GM12875 (cell line): ENCODE results near the gene PGM1.
A peak's percentile ranks its signal among the peaks of the same experiment; 100 is the strongest.

Source experiments
- H3K4me3 ChIP-seq: one replicate; pipeline ENCODE4 v1.5.1; 2011; ENCODE audit warnings: low read depth, low read length, control low read depth
- TF ChIP-seq, protein P1 (sequence below): IDR thresholded peaks from 2 replicates; pipeline ENCODE4 v1.5.1; 2011; ENCODE audit warnings: low read depth, mild to moderate bottlenecking, control low read depth, inconsistent platforms, low read length, moderate library complexity, borderline replicate concordance; ENCODE audit not compliant: insufficient read depth

PGM1 gene

DNA sequence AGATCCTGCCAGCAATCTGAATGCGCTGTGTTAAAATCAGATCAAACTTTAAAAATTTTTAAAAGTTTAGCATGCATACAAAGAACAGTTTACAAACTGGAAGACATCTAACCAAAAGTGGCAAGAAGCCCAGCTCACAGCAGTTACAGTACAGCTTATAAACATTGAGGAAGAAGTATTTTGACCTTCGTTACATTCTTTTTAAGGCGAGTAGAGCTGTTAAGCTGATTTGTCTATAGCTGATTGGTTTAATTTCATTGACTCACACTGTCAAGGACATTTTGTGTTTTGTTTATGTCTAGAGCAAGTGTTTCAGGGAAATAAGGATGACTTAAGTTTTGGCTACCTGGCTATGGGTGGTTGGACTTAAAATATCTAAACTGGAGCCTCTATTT is 3.0 kb upstream of the PGM1 start:
- H3K4me3 ChIP-seq: no peak overlapping the region
- TF ChIP-seq, protein P1, sequence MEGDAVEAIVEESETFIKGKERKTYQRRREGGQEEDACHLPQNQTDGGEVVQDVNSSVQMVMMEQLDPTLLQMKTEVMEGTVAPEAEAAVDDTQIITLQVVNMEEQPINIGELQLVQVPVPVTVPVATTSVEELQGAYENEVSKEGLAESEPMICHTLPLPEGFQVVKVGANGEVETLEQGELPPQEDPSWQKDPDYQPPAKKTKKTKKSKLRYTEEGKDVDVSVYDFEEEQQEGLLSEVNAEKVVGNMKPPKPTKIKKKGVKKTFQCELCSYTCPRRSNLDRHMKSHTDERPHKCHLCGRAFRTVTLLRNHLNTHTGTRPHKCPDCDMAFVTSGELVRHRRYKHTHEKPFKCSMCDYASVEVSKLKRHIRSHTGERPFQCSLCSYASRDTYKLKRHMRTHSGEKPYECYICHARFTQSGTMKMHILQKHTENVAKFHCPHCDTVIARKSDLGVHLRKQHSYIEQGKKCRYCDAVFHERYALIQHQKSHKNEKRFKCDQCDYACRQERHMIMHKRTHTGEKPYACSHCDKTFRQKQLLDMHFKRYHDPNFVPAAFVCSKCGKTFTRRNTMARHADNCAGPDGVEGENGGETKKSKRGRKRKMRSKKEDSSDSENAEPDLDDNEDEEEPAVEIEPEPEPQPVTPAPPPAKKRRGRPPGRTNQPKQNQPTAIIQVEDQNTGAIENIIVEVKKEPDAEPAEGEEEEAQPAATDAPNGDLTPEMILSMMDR: no peak

DNA sequence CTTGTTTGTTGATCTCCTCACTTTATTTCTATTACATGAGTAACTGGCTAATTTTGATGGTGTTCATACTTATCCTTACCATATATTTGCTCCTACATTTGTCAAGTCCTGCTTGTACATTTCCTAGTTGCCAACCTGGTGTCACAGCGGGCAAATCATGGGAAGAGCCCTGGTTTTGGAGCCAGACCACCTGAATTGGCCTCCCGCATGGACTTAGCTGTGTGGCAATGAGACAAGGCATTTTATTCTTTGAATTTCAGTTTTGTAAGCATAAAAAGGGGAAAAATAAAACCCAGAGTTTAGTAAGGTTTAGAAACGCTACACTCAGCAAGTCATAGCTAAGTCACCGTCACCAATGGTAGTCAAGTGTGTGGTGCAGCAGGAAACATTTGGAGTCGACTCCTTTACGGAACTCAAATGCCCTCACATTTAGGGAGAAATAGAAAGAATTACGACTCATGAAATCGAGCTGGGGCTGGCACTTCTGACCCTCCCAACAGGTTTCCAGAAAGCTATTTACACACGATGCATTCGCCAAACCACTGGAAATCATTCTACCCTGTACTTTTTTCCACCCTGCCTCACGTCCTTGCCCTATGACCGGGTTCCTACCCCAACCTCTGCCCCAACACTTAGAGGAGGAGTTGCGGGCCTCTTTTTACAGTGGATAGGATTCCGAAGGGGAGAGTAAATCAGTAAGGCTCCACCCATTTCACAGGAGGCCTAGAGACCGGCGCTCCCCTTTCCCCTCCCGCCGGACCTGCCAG is 492 bp upstream of the PGM1 start:
- peak overlapping the region; percentile 94 for H3K4me3 ChIP-seq

DNA sequence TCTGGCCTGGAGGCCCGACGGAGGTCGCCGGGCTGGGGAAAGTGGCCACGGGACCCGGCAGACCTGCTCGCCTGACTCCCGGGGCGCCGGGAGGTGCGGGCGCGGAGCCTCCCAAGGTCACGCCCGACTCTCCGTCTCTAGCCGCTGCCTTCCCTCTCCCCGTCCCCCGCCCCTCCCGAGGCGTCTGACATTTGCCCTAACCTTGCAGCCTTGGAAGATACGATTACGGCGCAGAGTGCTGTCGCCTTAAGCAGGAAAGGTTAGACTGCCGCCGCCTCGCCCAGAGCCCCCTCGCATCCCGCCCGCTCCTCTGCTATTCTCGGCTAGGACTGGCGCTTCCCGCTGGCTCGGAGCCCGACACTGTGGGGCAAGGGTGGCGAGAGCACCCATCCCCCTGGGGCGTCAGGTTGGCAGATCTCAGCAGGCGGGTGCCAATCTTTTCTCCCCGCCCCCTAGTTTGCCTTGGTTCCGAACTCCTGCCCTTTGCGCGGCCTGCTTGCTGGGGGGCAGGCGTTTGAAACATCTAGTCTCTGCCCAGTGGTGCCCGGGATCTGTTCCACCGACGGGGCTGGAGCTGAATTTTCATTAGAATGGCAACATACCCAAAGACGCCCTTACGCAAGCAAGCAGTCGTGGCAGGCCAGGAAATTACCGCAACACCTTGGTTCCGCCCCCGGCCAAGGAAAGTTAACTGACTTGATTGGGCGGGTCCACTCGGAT is 835 bp downstream of the PGM1 start:
- H3K4me3 ChIP-seq: peak overlapping the region; percentile 94
- TF ChIP-seq, protein P1: no peak

More for the DNA sequence above, 492 bp upstream of the PGM1 start:
- TF ChIP-seq, protein P1: no peak

DNA sequence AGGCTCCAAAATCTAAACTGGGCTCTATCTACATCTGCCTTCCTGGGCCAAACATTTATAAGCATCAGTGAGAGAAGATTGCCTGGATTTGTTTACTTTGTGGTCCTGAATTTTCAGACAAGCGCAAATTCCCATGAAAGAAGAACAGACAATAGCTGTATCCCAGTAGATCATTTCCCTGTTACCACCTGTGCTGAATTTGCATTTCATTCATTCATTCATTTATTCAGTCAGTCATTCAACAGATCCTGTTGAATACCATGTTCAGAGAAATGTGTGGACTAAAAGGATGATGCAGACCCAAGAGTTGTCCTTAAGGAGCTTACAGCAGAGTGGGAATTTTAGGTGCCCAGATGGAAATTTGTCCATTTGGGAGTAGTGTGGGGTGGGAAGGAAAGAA is 2.2 kb downstream of the PGM1 start:
- TF ChIP-seq, protein P1: no peak
- no peak overlapping the region for H3K4me3 ChIP-seq

DNA sequence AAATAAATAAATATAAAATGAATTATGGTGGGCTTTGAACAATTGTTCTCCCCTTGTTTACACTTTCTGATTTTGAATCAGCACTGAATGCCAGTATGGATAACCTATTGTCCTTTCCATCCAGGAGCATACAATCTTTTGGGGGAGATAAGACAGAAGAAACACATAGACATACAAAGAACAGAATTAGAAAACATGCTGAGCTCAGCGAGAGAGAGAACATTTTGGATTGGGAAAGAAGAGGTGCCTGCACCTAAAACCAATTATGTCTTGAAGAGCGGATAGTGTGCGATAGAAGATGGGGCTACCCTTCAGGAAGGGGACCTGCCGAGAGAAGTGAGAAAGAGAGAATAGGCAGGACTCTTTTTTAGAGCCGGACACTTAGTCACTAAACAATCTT is 6.6 kb downstream of the PGM1 start:
- no peak overlapping the region for H3K4me3 ChIP-seq
- TF ChIP-seq, protein P1: no peak

DNA sequence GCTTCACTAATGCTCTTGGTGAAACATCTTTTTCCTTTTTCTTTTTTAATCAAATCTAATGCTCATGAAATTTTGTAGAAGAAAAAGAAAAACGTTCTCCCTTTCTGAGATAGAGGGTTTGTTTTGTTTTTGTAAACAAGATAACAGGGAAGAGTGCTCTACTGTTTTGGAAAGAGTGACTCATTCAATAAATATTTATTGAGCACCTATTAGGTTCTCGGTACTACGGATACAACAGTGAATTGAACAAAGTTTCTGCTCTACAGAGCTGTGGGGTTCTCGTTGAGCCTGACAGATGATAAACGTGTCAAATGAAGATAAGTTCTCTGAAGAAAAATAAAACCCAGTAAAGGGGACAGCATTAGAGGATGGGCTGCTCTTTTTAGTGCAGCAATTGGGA is 7.0 kb downstream of the PGM1 start:
- TF ChIP-seq, protein P1: no peak
- no peak overlapping the region for H3K4me3 ChIP-seq

DNA sequence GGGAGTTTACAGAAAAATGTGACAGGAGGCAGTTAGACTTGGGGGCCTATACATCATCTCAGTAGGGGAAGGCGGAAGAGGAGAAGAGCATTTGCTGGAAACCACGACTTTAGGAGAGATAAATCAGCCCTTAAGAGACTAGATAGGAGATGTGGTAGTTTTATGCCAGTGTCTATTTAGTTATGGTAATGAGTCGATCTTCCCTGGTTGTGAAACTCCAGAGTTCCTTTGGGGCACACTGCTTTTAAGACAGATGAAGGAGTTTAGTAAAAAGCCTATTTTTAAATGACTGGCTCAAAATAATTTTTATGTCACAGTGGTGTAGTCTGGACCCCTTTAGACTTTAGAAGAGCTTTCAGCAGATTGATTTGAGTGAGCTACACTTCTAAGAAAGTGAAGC is 7.8 kb downstream of the PGM1 start:
- no peak overlapping the region for H3K4me3 ChIP-seq
- TF ChIP-seq, protein P1: no peak
